Fibroblast of lung (primary cell): ENCODE data around the gene OTOGL.

Source experiments
- CTCF ChIP-seq, 2 donors: IDR thresholded peaks in 1 of 2; conservative IDR thresholded peaks in 1 of 2; 1 replicate in 1 of 2; 2 replicates in 1 of 2; pipeline ENCODE4 v1.5.1; 2011 to 2012; ENCODE audit warnings: low read length in 2 of 2, control low read depth in 1 of 2, inconsistent platforms in 1 of 2, low read depth in 1 of 2, mild to moderate bottlenecking in 1 of 2
- EZH2 ChIP-seq: IDR thresholded peaks from 2 replicates; pipeline ENCODE4 v1.5.1; 2012; ENCODE audit warnings: low read length, control low read depth, mild to moderate bottlenecking; ENCODE audit errors: missing control alignments

DNA sequence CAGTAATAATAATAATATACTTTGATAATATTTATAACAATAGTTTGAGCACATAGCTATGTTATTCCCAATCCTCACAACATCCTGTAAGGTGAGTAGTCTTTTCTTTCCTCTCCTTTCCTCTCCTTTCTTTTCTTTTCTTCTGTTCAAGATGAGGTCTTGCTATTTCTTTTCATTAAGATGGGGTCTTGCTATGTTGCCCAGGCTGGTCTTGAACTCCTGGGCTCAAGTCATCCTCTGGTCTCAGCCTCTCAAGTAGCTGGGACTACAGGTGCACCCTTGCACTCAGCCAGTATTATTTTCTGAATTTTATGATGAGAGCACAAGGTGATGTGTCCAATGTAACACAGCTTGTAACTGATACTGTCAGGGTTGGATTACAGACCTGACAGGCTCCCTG is 134.6 kb downstream of the OTOGL start:
- TF ChIP-seq CTCF (conservative IDR thresholded peaks at IDR 0.05 in 1 of 2, IDR thresholded peaks at IDR 0.05 in 1 of 2; ENCODE audit: low read depth in 1 of 2, low read length in 2 of 2): no peak
- TF ChIP-seq EZH2: no peak
